Panc1 (cell line): Measurements from ENCODE around the gene TMEM258. TPM values are rescaled to one million over a fixed set of nuclear protein-coding genes. Genes with fewer than 3 reads are reported as not detected.

Experiments
- ATAC-seq: fragments of 200-7000 bp; cut with Tn5 transposase; 2 replicates; pipeline ENCODE4 v1.9.1; 2020; ENCODE audit warnings: mild to moderate bottlenecking, moderate library complexity
- BruUV-seq: library from RNA; stranded (reverse); fragments of 400-500 nt; replicated peaks from 2 replicates; lab custom pipeline; 2021; lab: Mats Ljungman, UMichigan
- CTCF ChIA-PET: fragments of 300-600 bp; sonication (Branson Sonifier 250); formaldehyde crosslinking; loops from one replicate; lab custom pipeline; 2022; ENCODE audit warnings: antibody characterized with exemption; lab: Charles Lee
- POLR2A ChIA-PET: fragments of 300-600 bp; sonication (Branson Sonifier 250); formaldehyde crosslinking; loops from one replicate; lab custom pipeline; 2022; ENCODE audit warnings: antibody characterized with exemption; lab: Charles Lee
- DNase-seq: peaks from one replicate; pipeline ENCODE4 v3.0.0-alpha.2; 2010; ENCODE audit warnings: low read depth, low spot score
- H3K27ac ChIP-seq: 2 replicates; pipeline ENCODE4 v1.5.1; 2011; ENCODE audit warnings: mild to moderate bottlenecking, low read length, inconsistent platforms
- H3K27me3 ChIP-seq: fragments of 200-500 bp; sonication (Bioruptor generic); 2 replicates; pipeline ENCODE4 v1.6.0; 2014; ENCODE audit warnings: low read length, inconsistent platforms; ENCODE audit not compliant: control insufficient read depth, insufficient read depth
- H3K36me3 ChIP-seq: fragments of 200-500 bp; sonication (Bioruptor generic); 2 replicates; pipeline ENCODE4 v1.5.1; 2014; ENCODE audit warnings: inconsistent platforms, mild to moderate bottlenecking, low read length, moderate library complexity; ENCODE audit not compliant: control insufficient read depth, insufficient read depth
- H3K4me1 ChIP-seq: 2 replicates; pipeline ENCODE4 v1.5.1; 2011; ENCODE audit warnings: inconsistent platforms, mild to moderate bottlenecking, low read length, moderate library complexity; ENCODE audit not compliant: control insufficient read depth, insufficient read depth
- H3K4me3 ChIP-seq, 2 experiments: 2 replicates each; pipeline ENCODE4 v1.5.1; 2011 to 2012; ENCODE audit warnings: low read depth in 2 of 2, low read length in 2 of 2, mild to moderate bottlenecking in 2 of 2, inconsistent platforms in 1 of 2, moderate library complexity in 1 of 2
- H3K9me3 ChIP-seq: fragments of 200-500 bp; sonication (Bioruptor generic); 2 replicates; pipeline ENCODE4 v1.5.1; 2014; ENCODE audit warnings: low read depth, mild to moderate bottlenecking, inconsistent platforms, low read length, moderate library complexity; ENCODE audit not compliant: control insufficient read depth, insufficient read depth
- CTCF ChIP-seq: fragments of 450-650 bp; IDR thresholded peaks from 2 replicates; pipeline ENCODE4 v1.5.1; 2017; ENCODE audit warnings: mild to moderate bottlenecking
- POLR2AphosphoS5 ChIP-seq: IDR thresholded peaks from 2 replicates; pipeline ENCODE4 v1.6.1; 2012; ENCODE audit warnings: mild to moderate bottlenecking, low read depth, low read length, moderate library complexity
- SIN3A ChIP-seq: IDR thresholded peaks from 2 replicates; pipeline ENCODE4 v1.6.1; 2012; ENCODE audit warnings: low read depth, mild to moderate bottlenecking, low read length, moderate library complexity, borderline replicate concordance; ENCODE audit not compliant: insufficient read depth
- TCF7L2 ChIP-seq: IDR thresholded peaks from 2 replicates; pipeline ENCODE4 v1.6.1; 2011; ENCODE audit warnings: mild to moderate bottlenecking, low read depth, low read length, inconsistent platforms
- in situ Hi-C: cut with HindIII; loops from 2 replicates; pipeline ENCODE4 v1.10.0; 2016; ENCODE audit warnings: low sequenced_read_pairs, low pct_unique_long_range_greater_than_20kb
- intact Hi-C: fragments of 100-400 bp; cut with micrococcal nuclease; formaldehyde crosslinking; loops from one replicate; pipeline ENCODE4 v1.10.0; 2022; ENCODE audit not compliant: unreplicated experiment
- total RNA-seq: library from RNA; stranded (reverse); gene quantifications from one replicate; pipeline ENCODE4 v1.2.1, GENCODE V29; 2021; ENCODE audit not compliant: unreplicated experiment
- TF ChIP-seq, protein P1 (sequence below), 2 experiments: IDR thresholded peaks; 2 replicates each; pipeline ENCODE4 v1.6.1; 2011 to 2012; ENCODE audit warnings: low read depth in 2 of 2, control low read depth in 1 of 2, low read length in 1 of 2, mild to moderate bottlenecking in 1 of 2, moderate library complexity in 1 of 2; ENCODE audit not compliant: insufficient read depth in 1 of 2

The TMEM258 gene
- total RNA-seq, 1 experiment from 2014 or later = 139 TPM

DNA sequence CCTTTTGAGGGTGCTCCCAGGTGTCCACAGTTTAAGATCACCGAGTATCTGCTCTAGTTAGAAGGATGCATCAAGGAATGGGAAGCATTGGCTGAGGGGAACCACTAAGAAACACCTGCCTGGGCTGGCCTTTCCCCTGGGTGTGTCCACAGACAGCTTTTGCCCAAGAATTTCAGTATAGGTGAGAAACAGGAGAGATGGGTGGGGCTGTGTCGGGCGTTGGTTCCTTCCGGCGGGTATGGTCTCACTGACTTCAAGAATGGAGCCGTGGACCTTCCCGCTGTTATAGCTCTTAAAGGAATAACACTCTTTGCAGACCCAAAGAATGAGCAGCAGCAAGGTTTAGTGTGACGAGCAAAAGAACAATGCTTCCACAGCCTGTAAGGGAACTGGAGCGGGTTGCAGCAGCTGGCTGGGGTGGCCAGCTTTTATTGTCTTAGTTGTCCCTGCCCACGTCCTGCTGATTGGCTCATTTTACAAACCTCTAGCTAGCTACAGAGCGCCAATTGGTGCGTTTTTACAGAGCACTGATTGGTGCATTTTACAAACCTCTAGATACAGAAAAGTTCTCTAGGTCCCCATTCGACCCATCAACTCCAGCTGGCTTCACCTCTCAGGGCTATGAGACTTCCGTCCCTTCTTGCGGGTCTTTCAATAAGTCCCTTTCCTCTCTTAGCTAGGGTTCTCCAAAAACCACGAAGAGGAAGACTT, 22.0 kb upstream of the TMEM258 start:
- DNase-seq (no peak), ATAC-seq (no peak)
- peak overlapping the region; percentile 95 for H3K27ac ChIP-seq
- no TSS peak for BruUV-seq
- ChIA-PET CTCF (interaction anchor here (1.4 to 1.9 kb wide), 2 partner anchors 17 to 294 kb away, joined by 3 to 10 read pairs; no protein-coding TSS in a partner anchor), POLR2A (interaction anchor here (0.6 to 1.3 kb wide), 6 partner anchors 10 to 21 kb away, joined by 3 to 10 read pairs (median 3); partner anchors contain the start of genes FADS2, FEN1 and TMEM258)
- no peaks in the 10 kb centered on the region for H3K9me3 ChIP-seq
- TF ChIP-seq POLR2AphosphoS5 (no peak), CTCF (no peak), TCF7L2 (no peak)
- peaks cover 12% of the 10 kb centered on the region; the same call in 1 of the 2 replicates for H3K36me3 ChIP-seq
- no peaks in the 10 kb centered on the region for H3K27me3 ChIP-seq
- intact Hi-C loops = no loop called here
- H3K4me1 ChIP-seq = peaks cover 17% of the 10 kb centered on the region
- in situ Hi-C loops = no loop called here
- peak overlapping the region; percentile 69 to 91 for H3K4me3 ChIP-seq

DNA sequence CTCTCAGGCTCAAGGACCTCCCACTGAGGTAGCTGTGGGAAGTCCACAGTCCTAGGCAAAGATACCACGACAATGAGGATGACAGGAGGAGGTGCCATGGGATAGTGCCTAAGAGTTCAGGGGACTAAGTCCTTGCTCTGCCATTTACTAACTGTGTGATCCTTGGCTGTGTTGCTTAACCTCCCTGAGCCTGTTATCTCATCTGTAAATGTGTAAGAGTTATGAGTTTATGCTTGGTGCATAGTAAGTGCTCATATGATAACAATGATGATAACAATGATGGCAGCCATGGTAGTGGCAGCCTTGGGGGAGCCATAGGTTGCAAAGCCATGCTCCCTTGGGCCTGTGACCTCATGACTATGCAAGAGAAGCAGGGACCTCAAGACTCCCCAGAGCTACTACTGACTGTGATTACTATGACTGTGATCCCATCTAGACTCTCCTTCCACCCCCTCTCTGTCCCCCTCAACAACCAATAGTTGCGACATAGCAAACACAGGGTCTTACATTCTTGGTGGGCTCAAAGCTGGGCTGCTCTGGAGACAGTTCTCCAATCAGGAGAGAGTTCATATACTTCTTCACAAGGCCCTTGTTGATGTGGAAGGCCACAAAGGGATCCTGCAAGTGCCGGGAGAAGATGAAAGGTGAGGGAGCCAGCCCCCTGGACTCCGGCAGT, 20.5 kb upstream of the TMEM258 start:
- no TSS peak for BruUV-seq
- Histone ChIP-seq H3K9me3 (no peaks in the 10 kb centered on the region), H3K27me3 (no peaks in the 10 kb centered on the region), H3K4me1 (peaks cover 11% of the 10 kb centered on the region), H3K36me3 (peaks cover 12% of the 10 kb centered on the region; the same call in 1 of the 2 replicates), H3K4me3 (no peak overlapping the region), H3K27ac (no peak overlapping the region)
- ChIA-PET POLR2A (no interaction called here), CTCF (no interaction called here)
- TF ChIP-seq TCF7L2 (no peak), SIN3A (no peak), POLR2AphosphoS5 (no peak), CTCF (no peak)
- TF ChIP-seq, protein P1, sequence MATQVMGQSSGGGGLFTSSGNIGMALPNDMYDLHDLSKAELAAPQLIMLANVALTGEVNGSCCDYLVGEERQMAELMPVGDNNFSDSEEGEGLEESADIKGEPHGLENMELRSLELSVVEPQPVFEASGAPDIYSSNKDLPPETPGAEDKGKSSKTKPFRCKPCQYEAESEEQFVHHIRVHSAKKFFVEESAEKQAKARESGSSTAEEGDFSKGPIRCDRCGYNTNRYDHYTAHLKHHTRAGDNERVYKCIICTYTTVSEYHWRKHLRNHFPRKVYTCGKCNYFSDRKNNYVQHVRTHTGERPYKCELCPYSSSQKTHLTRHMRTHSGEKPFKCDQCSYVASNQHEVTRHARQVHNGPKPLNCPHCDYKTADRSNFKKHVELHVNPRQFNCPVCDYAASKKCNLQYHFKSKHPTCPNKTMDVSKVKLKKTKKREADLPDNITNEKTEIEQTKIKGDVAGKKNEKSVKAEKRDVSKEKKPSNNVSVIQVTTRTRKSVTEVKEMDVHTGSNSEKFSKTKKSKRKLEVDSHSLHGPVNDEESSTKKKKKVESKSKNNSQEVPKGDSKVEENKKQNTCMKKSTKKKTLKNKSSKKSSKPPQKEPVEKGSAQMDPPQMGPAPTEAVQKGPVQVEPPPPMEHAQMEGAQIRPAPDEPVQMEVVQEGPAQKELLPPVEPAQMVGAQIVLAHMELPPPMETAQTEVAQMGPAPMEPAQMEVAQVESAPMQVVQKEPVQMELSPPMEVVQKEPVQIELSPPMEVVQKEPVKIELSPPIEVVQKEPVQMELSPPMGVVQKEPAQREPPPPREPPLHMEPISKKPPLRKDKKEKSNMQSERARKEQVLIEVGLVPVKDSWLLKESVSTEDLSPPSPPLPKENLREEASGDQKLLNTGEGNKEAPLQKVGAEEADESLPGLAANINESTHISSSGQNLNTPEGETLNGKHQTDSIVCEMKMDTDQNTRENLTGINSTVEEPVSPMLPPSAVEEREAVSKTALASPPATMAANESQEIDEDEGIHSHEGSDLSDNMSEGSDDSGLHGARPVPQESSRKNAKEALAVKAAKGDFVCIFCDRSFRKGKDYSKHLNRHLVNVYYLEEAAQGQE (IDR thresholded peaks at IDR 0.05; ENCODE audit: insufficient read depth in 1 of 2, low read depth in 2 of 2, low read length in 1 of 2) = no peak
- in situ Hi-C loops = no loop called here
- no peak for ATAC-seq
- intact Hi-C loops = no loop called here
- DNase-seq = no peak
